ENCODE results near the gene PDIK1L. TPM values are rescaled to one million over a fixed set of nuclear protein-coding genes. Genes with fewer than 3 reads are reported as not detected.

PDIK1L gene
- total and polyA plus RNA-seq, 7 experiments from 2014 or later = 4.7 to 29.6 (median 10.9) TPM

GRCh38 chr1:26129778-26130177 lies 18.2 kb downstream of the PDIK1L start:
- ATAC-seq (no peak), DNase-seq (no peak)
- ChIA-PET POLR2A (interaction anchor here (0.9 to 2.7 kb wide), 4 partner anchors 9 to 18 kb away, joined by 3 to 14 read pairs (median 6); partner anchors contain the start of gene PDIK1L), CTCF (interaction anchor here (0.8 to 5.8 kb wide), 3 partner anchors 10 to 25 kb away, joined by 3 to 59 read pairs (median 3); no protein-coding TSS in a partner anchor)
- Mint-ChIP-seq H3K4me1 (peaks cover 24 to 39% (median 36%) of the 10 kb centered on the region in 7 donors), H3K36me3 (peaks cover 0 to 8% (median 0%) of the 10 kb centered on the region in 5 donors), H3K27ac (no peak overlapping the region), H3K27me3 (peaks cover 0 to 13% (median 0%) of the 10 kb centered on the region in 5 donors), H3K4me3 (no peak overlapping the region), H3K9me3 (peaks cover 0 to 2% (median 0%) of the 10 kb centered on the region in 11 donors)
- H3K4me1 ChIP-seq (ENCODE audit: control insufficient read depth in 2 of 2, insufficient read depth in 2 of 2, low read length in 2 of 2) = peaks cover 19 to 24% of the 10 kb centered on the region in 2 donors
- no peaks in the 10 kb centered on the region for H3K9me3 ChIP-seq (ENCODE audit: control insufficient read depth in 2 of 3, low read length in 3 of 3)
- no peaks in the 10 kb centered on the region for H3K27me3 ChIP-seq (ENCODE audit: control insufficient read depth in 2 of 2, insufficient read depth in 2 of 2, low read length in 2 of 2)
- intact Hi-C loops (cut with micrococcal nuclease) = loop anchor here (1.0 to 10.0 kb wide), 4 partner anchors 10 to 885 kb away; partner anchors contain the start of genes ARID1A (in 1 of the 2) and RSRP1 (in 1 of the 2)
- H3K36me3 ChIP-seq (ENCODE audit: control insufficient read depth in 2 of 3, insufficient read depth in 3 of 3, low read length in 3 of 3) = no peaks in the 10 kb centered on the region
- no peak overlapping the region for H3K4me3 ChIP-seq (ENCODE audit: low read length)
- H3K27ac ChIP-seq (ENCODE audit: low read depth, low read length) = no peak overlapping the region

GRCh38 chr1:26130695-26131094 lies 19.1 kb downstream of the PDIK1L start:
- peaks cover 22 to 31% (median 30%) of the 10 kb centered on the region in 7 donors for H3K4me1 Mint-ChIP-seq
- peaks cover 0 to 2% (median 0%) of the 10 kb centered on the region in 11 donors for H3K9me3 Mint-ChIP-seq
- DNase-seq (no peak), ATAC-seq (no peak)
- Histone ChIP-seq H3K27me3 (ENCODE audit: control insufficient read depth in 2 of 2, insufficient read depth in 2 of 2, low read length in 2 of 2) (no peaks in the 10 kb centered on the region), H3K4me3 (ENCODE audit: low read length) (no peak overlapping the region), H3K4me1 (ENCODE audit: control insufficient read depth in 2 of 2, insufficient read depth in 2 of 2, low read length in 2 of 2) (peaks cover 16 to 21% of the 10 kb centered on the region in 2 donors), H3K9me3 (ENCODE audit: control insufficient read depth in 2 of 3, low read length in 3 of 3) (no peaks in the 10 kb centered on the region), H3K36me3 (ENCODE audit: control insufficient read depth in 2 of 3, insufficient read depth in 3 of 3, low read length in 3 of 3) (no peaks in the 10 kb centered on the region), H3K27ac (ENCODE audit: low read depth, low read length) (no peak overlapping the region)
- peak overlapping the region in 1 of 9 donors; percentile 19 for H3K27ac Mint-ChIP-seq
- POLR2A ChIA-PET = interaction anchor here (0.8 to 2.7 kb wide), 2 partner anchors 8 to 14 kb away, joined by 3 to 14 read pairs; no protein-coding TSS in a partner anchor
- H3K4me3 Mint-ChIP-seq = no peak overlapping the region
- intact Hi-C loops (cut with micrococcal nuclease) = no loop called here
- CTCF ChIA-PET = interaction anchor here (0.6 to 5.8 kb wide), 3 partner anchors 14 to 499 kb away, joined by 3 to 59 read pairs (median 3); no protein-coding TSS in a partner anchor
- peaks cover 0 to 13% (median 0%) of the 10 kb centered on the region in 5 donors for H3K27me3 Mint-ChIP-seq
- H3K36me3 Mint-ChIP-seq = peaks cover 0 to 6% (median 0%) of the 10 kb centered on the region in 5 donors

- no peak for DNase-seq
- ChIA-PET CTCF (no interaction called here), POLR2A (no interaction called here)
- Histone ChIP-seq H3K36me3 (ENCODE audit: control insufficient read depth in 2 of 3, insufficient read depth in 3 of 3, low read length in 3 of 3) (no peaks in the 10 kb centered on the region), H3K27ac (ENCODE audit: low read depth, low read length) (no peak overlapping the region), H3K4me1 (ENCODE audit: control insufficient read depth in 2 of 2, insufficient read depth in 2 of 2, low read length in 2 of 2) (peaks cover 3 to 9% of the 10 kb centered on the region in 2 donors), H3K9me3 (ENCODE audit: control insufficient read depth in 2 of 3, low read length in 3 of 3) (no peaks in the 10 kb centered on the region), H3K4me3 (ENCODE audit: low read length) (no peak overlapping the region), H3K27me3 (ENCODE audit: control insufficient read depth in 2 of 2, insufficient read depth in 2 of 2, low read length in 2 of 2) (no peaks in the 10 kb centered on the region)
- Mint-ChIP-seq H3K4me1 (peaks cover 9 to 21% (median 16%) of the 10 kb centered on the region in 7 donors), H3K4me3 (no peak overlapping the region), H3K27ac (no peak overlapping the region), H3K36me3 (peaks cover 0 to 6% (median 0%) of the 10 kb centered on the region in 5 donors), H3K9me3 (peaks cover 0 to 2% (median 0%) of the 10 kb centered on the region in 11 donors), H3K27me3 (peaks cover 0 to 13% (median 0%) of the 10 kb centered on the region in 5 donors)
- ATAC-seq = no peak
- intact Hi-C loops (cut with micrococcal nuclease) = no loop called here
These were observed 20.7 kb downstream of the PDIK1L start for GRCh38 chr1:26132128-26132833.

GRCh38 chr1:26132834-26133167 lies 21.2 kb downstream of the PDIK1L start:
- no peaks in the 10 kb centered on the region for H3K36me3 ChIP-seq (ENCODE audit: control insufficient read depth in 2 of 3, insufficient read depth in 3 of 3, low read length in 3 of 3)
- Mint-ChIP-seq H3K9me3 (peaks cover 0 to 2% (median 0%) of the 10 kb centered on the region in 11 donors), H3K27ac (no peak overlapping the region), H3K4me1 (peaks cover 4 to 16% (median 11%) of the 10 kb centered on the region in 7 donors), H3K36me3 (peaks cover 0 to 6% (median 0%) of the 10 kb centered on the region in 5 donors), H3K27me3 (peaks cover 0 to 11% (median 0%) of the 10 kb centered on the region in 5 donors), H3K4me3 (peak overlapping the region in 1 of 10 donors; percentile 21)
- CTCF ChIA-PET = no interaction called here
- POLR2A ChIA-PET = no interaction called here
- ATAC-seq (no peak), DNase-seq (no peak)
- H3K4me3 ChIP-seq (ENCODE audit: low read length) = no peak overlapping the region
- no peaks in the 10 kb centered on the region for H3K9me3 ChIP-seq (ENCODE audit: control insufficient read depth in 2 of 3, low read length in 3 of 3)
- H3K27ac ChIP-seq (ENCODE audit: low read depth, low read length) = no peak overlapping the region
- H3K4me1 ChIP-seq (ENCODE audit: control insufficient read depth in 2 of 2, insufficient read depth in 2 of 2, low read length in 2 of 2) = peaks cover 0 to 4% of the 10 kb centered on the region in 2 donors
- intact Hi-C loops (cut with micrococcal nuclease) = no loop called here
- H3K27me3 ChIP-seq (ENCODE audit: control insufficient read depth in 2 of 2, insufficient read depth in 2 of 2, low read length in 2 of 2) = no peaks in the 10 kb centered on the region

GRCh38 chr1:26134466-26134865 lies 22.8 kb downstream of the PDIK1L start:
- intact Hi-C loops (cut with micrococcal nuclease) = no loop called here
- ATAC-seq (no peak), DNase-seq (no peak)
- Histone ChIP-seq H3K9me3 (ENCODE audit: control insufficient read depth in 2 of 3, low read length in 3 of 3) (no peaks in the 10 kb centered on the region), H3K27ac (ENCODE audit: low read depth, low read length) (no peak overlapping the region), H3K4me3 (ENCODE audit: low read length) (no peak overlapping the region), H3K36me3 (ENCODE audit: control insufficient read depth in 2 of 3, insufficient read depth in 3 of 3, low read length in 3 of 3) (no peaks in the 10 kb centered on the region), H3K4me1 (ENCODE audit: control insufficient read depth in 2 of 2, insufficient read depth in 2 of 2, low read length in 2 of 2) (peaks cover 0 to 8% of the 10 kb centered on the region in 2 donors), H3K27me3 (ENCODE audit: control insufficient read depth in 2 of 2, insufficient read depth in 2 of 2, low read length in 2 of 2) (no peaks in the 10 kb centered on the region)
- H3K36me3 Mint-ChIP-seq = peaks cover 0 to 4% (median 0%) of the 10 kb centered on the region in 5 donors
- H3K4me1 Mint-ChIP-seq = peaks cover 6 to 15% (median 10%) of the 10 kb centered on the region in 7 donors
- CTCF ChIA-PET = no interaction called here
- no peak overlapping the region for H3K27ac Mint-ChIP-seq
- POLR2A ChIA-PET = no interaction called here
- no peak overlapping the region for H3K4me3 Mint-ChIP-seq
- peaks cover 0 to 2% (median 0%) of the 10 kb centered on the region in 11 donors for H3K9me3 Mint-ChIP-seq
- H3K27me3 Mint-ChIP-seq = no peaks in the 10 kb centered on the region

GRCh38 chr1:26138974-26139558 lies 27.4 kb downstream of the PDIK1L start:
- DNase-seq = peak in 2 of 9 donors; percentile 17 to 26
- H3K36me3 Mint-ChIP-seq = peaks cover 0 to under 1% (median 0%) of the 10 kb centered on the region in 5 donors
- ATAC-seq = peak; percentile 44
- Histone ChIP-seq H3K4me3 (ENCODE audit: low read length) (no peak overlapping the region), H3K36me3 (ENCODE audit: control insufficient read depth in 2 of 3, insufficient read depth in 3 of 3, low read length in 3 of 3) (no peaks in the 10 kb centered on the region), H3K4me1 (ENCODE audit: control insufficient read depth in 2 of 2, insufficient read depth in 2 of 2, low read length in 2 of 2) (peaks cover 0 to 8% of the 10 kb centered on the region in 2 donors), H3K27ac (ENCODE audit: low read depth, low read length) (peak overlapping the region; percentile 44), H3K27me3 (ENCODE audit: control insufficient read depth in 2 of 2, insufficient read depth in 2 of 2, low read length in 2 of 2) (no peaks in the 10 kb centered on the region), H3K9me3 (ENCODE audit: control insufficient read depth in 2 of 3, low read length in 3 of 3) (no peaks in the 10 kb centered on the region)
- H3K27ac Mint-ChIP-seq = peak overlapping the region in 6 of 9 donors; percentile 1 to 86 (median 51)
- intact Hi-C loops (cut with micrococcal nuclease) = loop anchor here in 1 of 2 donors (1.0 kb wide), 1 partner anchor 10 kb away; no protein-coding TSS in a partner anchor
- peak overlapping the region in 9 of 10 donors; percentile 22 to 71 (median 37) for H3K4me3 Mint-ChIP-seq
- ChIA-PET CTCF (interaction anchor here (0.5 to 2.7 kb wide), 11 partner anchors 9 to 419 kb away, joined by 3 to 12 read pairs (median 3); no protein-coding TSS in a partner anchor), POLR2A (interaction anchor here (0.6 to 1.8 kb wide), 8 partner anchors 9 to 93 kb away, joined by 3 to 18 read pairs (median 6); partner anchors contain the start of gene PDIK1L)
- H3K4me1 Mint-ChIP-seq = peaks cover 6 to 17% (median 10%) of the 10 kb centered on the region in 7 donors
- peaks cover 0 to 7% (median 0%) of the 10 kb centered on the region in 5 donors for H3K27me3 Mint-ChIP-seq
- peaks cover 0 to 2% (median 0%) of the 10 kb centered on the region in 11 donors for H3K9me3 Mint-ChIP-seq
